Choroid plexus epithelial cell (primary cell): ENCODE measurements around the gene RPL4.

Experiments
- DNase-seq: peaks from one replicate; pipeline ENCODE4 v3.0.0-alpha.2; 2010; ENCODE audit warnings: low read depth
- H3K4me3 ChIP-seq: 2 replicates; pipeline ENCODE4 v1.5.1; 2011; ENCODE audit warnings: low read depth, mild to moderate bottlenecking, control low read depth, low read length, moderate library complexity
- CTCF ChIP-seq: conservative IDR thresholded peaks from 2 replicates; pipeline ENCODE4 v1.5.1; 2011; ENCODE audit warnings: low read depth, mild to moderate bottlenecking, control low read depth, inconsistent platforms, low read length, moderate library complexity

The RPL4 gene

GRCh38 chr15:66488525-66488924 lies 16.1 kb downstream of the RPL4 start:
- no peak overlapping the region for H3K4me3 ChIP-seq
- TF ChIP-seq CTCF = no peak
- no peak for DNase-seq

GRCh38 chr15:66486887-66487286 lies 17.8 kb downstream of the RPL4 start:
- no peak overlapping the region for H3K4me3 ChIP-seq
- no peak for TF ChIP-seq CTCF
- no peak for DNase-seq

- DNase-seq = no peak
- no peak overlapping the region for H3K4me3 ChIP-seq
- TF ChIP-seq CTCF = no peak
Measured at GRCh38 chr15:66484539-66485112, 20.0 kb downstream of the RPL4 start.

GRCh38 chr15:66483131-66483566 lies 21.5 kb downstream of the RPL4 start:
- peak; percentile 48 for DNase-seq
- no peak for TF ChIP-seq CTCF
- H3K4me3 ChIP-seq = no peak overlapping the region

GRCh38 chr15:66482539-66482938 lies 22.1 kb downstream of the RPL4 start:
- no peak for TF ChIP-seq CTCF
- DNase-seq = no peak
- H3K4me3 ChIP-seq = no peak overlapping the region

GRCh38 chr15:66481107-66481856 lies 23.4 kb downstream of the RPL4 start:
- H3K4me3 ChIP-seq = no peak overlapping the region
- TF ChIP-seq CTCF = peak; percentile 29
- DNase-seq = peak; percentile 50

GRCh38 chr15:66480267-66480666 lies 24.4 kb downstream of the RPL4 start:
- TF ChIP-seq CTCF = no peak
- no peak overlapping the region for H3K4me3 ChIP-seq
- no peak for DNase-seq
